ENCODE results near the gene KIAA0753.

KIAA0753 gene

GRCh38 chr17:6640536-6641246 is at the start of gene KIAA0753, which contains the start of gene TXNDC17:
KIAA0753 (minus strand) TSS chr17:6640711; CDS start chr17:6635103, 5,608 bp downstream.
TXNDC17 (plus strand) TSS chr17:6641060; CDS start chr17:6641083, 23 bp downstream.
- DNase-seq (ENCODE audit: low read depth): peak; percentile 86

GRCh38 chr17:6688944-6689343 is 48.4 kb upstream of the KIAA0753 start:
- DNase-seq (ENCODE audit: low read depth): no peak

GRCh38 chr17:6686026-6686425 is 45.5 kb upstream of the KIAA0753 start:
- no peak for DNase-seq (ENCODE audit: low read depth)

GRCh38 chr17:6684881-6685767 is 44.6 kb upstream of the KIAA0753 start:
- no peak for DNase-seq (ENCODE audit: low read depth)

- no peak for DNase-seq (ENCODE audit: low read depth)
Measured at GRCh38 chr17:6684460-6684783, 43.9 kb upstream of the KIAA0753 start.

- DNase-seq (ENCODE audit: low read depth): no peak
Measured at GRCh38 chr17:6683730-6684459, 43.4 kb upstream of the KIAA0753 start.

- no peak for DNase-seq (ENCODE audit: low read depth)
Measured at GRCh38 chr17:6683081-6683684, 42.7 kb upstream of the KIAA0753 start.

GRCh38 chr17:6682339-6682738 is 41.8 kb upstream of the KIAA0753 start:
- no peak for DNase-seq (ENCODE audit: low read depth)

GRCh38 chr17:6681671-6682070 is 41.2 kb upstream of the KIAA0753 start:
- no peak for DNase-seq (ENCODE audit: low read depth)

- DNase-seq (ENCODE audit: low read depth): no peak
Measured at GRCh38 chr17:6681176-6681575, 40.7 kb upstream of the KIAA0753 start.

- DNase-seq (ENCODE audit: low read depth): no peak
Measured at GRCh38 chr17:6679241-6679640, 38.7 kb upstream of the KIAA0753 start.

GRCh38 chr17:6677946-6678345 is 37.4 kb upstream of the KIAA0753 start:
- DNase-seq (ENCODE audit: low read depth): no peak

GRCh38 chr17:6677158-6677831 is 36.8 kb upstream of the KIAA0753 start:
- peak; percentile 59 for DNase-seq (ENCODE audit: low read depth)

GRCh38 chr17:6676802-6677157 is 36.3 kb upstream of the KIAA0753 start:
- no peak for DNase-seq (ENCODE audit: low read depth)

GRCh38 chr17:6675201-6675825 is 34.8 kb upstream of the KIAA0753 start:
- no peak for DNase-seq (ENCODE audit: low read depth)

- no peak for DNase-seq (ENCODE audit: low read depth)
Measured at GRCh38 chr17:6674586-6674985, 34.1 kb upstream of the KIAA0753 start.

- DNase-seq (ENCODE audit: low read depth): no peak
Measured at GRCh38 chr17:6671431-6671830, 30.9 kb upstream of the KIAA0753 start.

GRCh38 chr17:6670999-6671398 is 30.5 kb upstream of the KIAA0753 start:
- DNase-seq (ENCODE audit: low read depth): no peak

- no peak for DNase-seq (ENCODE audit: low read depth)
Measured at GRCh38 chr17:6670571-6670970, 30.1 kb upstream of the KIAA0753 start.

GRCh38 chr17:6669479-6670212 is 29.1 kb upstream of the KIAA0753 start:
- no peak for DNase-seq (ENCODE audit: low read depth)

All from amniotic epithelial cell (primary cell).